KMS-11 (cell line): ENCODE measurements around the gene OTUD7B.
"Not testable (repeated sequence)": the region's sequence is repeated elsewhere in the genome, so short reads cannot be mapped to it uniquely, and the experiment has no call there.

Source experiments
- H2AFZ ChIP-seq: fragments of 200-600 bp; sonication (generic); 2 replicates; pipeline ENCODE4 v1.6.1; 2016; ENCODE audit warnings: antibody characterized with exemption, mixed run types, low read depth
- H3K27ac ChIP-seq: fragments of 200-600 bp; sonication (generic); 2 replicates; pipeline ENCODE4 v1.6.1; 2016; ENCODE audit warnings: mild to moderate bottlenecking, mixed run types
- H3K27me3 ChIP-seq: fragments of 200-600 bp; sonication (generic); 2 replicates; pipeline ENCODE4 v1.6.1; 2017; ENCODE audit warnings: mild to moderate bottlenecking, low read depth, mixed run types, moderate library complexity; ENCODE audit not compliant: insufficient read depth
- H3K36me3 ChIP-seq: fragments of 200-600 bp; sonication (generic); 2 replicates; pipeline ENCODE4 v1.6.1; 2017; ENCODE audit warnings: mild to moderate bottlenecking, mixed run types; ENCODE audit not compliant: insufficient read depth
- H3K4me1 ChIP-seq: fragments of 200-600 bp; sonication (generic); 2 replicates; pipeline ENCODE4 v1.6.1; 2016; ENCODE audit warnings: mild to moderate bottlenecking, low read depth, mixed run types; ENCODE audit not compliant: poor library complexity, severe bottlenecking
- H3K4me2 ChIP-seq: fragments of 200-600 bp; sonication (generic); 2 replicates; pipeline ENCODE4 v1.7.0; 2016; ENCODE audit warnings: mild to moderate bottlenecking, mixed run types
- H3K4me3 ChIP-seq: fragments of 200-600 bp; sonication (generic); IDR thresholded peaks from 2 replicates; pipeline ENCODE4 v1.6.1; 2017; ENCODE audit warnings: low read depth, low read length, mixed read lengths; ENCODE audit not compliant: insufficient read depth
- H3K79me2 ChIP-seq: fragments of 200-600 bp; sonication (generic); 2 replicates; pipeline ENCODE4 v1.6.1; 2016; ENCODE audit warnings: low read depth, mixed run types; ENCODE audit not compliant: insufficient read depth
- H3K9ac ChIP-seq: fragments of 200-600 bp; sonication (generic); 2 replicates; pipeline ENCODE4 v1.6.1; 2016; ENCODE audit warnings: mild to moderate bottlenecking, mixed run types
- H4K20me1 ChIP-seq: fragments of 200-600 bp; sonication (generic); 2 replicates; pipeline ENCODE4 v1.6.1; 2016; ENCODE audit warnings: mild to moderate bottlenecking, mixed run types; ENCODE audit not compliant: insufficient read depth
- CTCF ChIP-seq: fragments of 200-600 bp; sonication (generic); conservative IDR thresholded peaks from 2 replicates; pipeline ENCODE4 v1.6.1; 2017; ENCODE audit warnings: low read depth, mild to moderate bottlenecking, antibody characterized with exemption, low read length, moderate library complexity, mixed read lengths

Gene OTUD7B

DNA sequence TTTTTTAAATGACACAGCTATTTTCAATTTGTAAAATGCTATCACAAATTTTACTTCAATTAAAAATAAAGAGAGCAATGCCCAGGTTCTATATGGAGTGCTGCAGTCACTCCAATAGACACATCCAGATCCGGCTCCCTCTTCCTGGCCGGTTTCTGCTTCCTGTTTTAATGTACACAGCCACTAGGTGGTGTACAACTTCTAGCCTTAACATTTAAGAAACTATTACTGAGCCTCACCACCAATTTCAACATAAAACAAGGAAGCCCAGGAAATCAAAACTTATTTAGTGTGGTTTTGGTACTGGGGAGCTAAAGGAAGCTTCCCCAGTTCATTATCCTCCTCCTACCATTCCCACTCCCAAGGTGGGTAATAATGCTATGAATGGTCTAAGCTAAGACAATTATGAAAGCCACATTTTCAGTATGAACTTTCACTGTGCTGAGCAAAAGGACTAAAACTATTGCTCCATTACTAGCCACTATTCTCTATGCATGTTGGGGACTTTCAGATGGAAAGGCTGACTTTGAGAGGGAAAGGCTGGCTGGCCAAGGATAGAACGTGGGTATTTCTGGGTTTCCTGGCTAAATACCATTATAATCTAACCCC is 48.4 kb downstream of the OTUD7B start:
- no peak overlapping the region for H3K9ac ChIP-seq
- H4K20me1 ChIP-seq: no peaks in the 10 kb centered on the region
- H3K4me1 ChIP-seq: peaks cover 22% of the 10 kb centered on the region
- H2AFZ ChIP-seq: no peak overlapping the region
- peak overlapping the region; percentile 56 for H3K4me3 ChIP-seq
- H3K36me3 ChIP-seq: peaks cover 4% of the 10 kb centered on the region; the same call in 1 of the 2 replicates
- H3K79me2 ChIP-seq: no peaks in the 10 kb centered on the region
- H3K4me2 ChIP-seq: peak overlapping the region; percentile 10
- peak overlapping the region; percentile 2; the same call in 1 of the 2 replicates for H3K27ac ChIP-seq
- H3K27me3 ChIP-seq: no peaks in the 10 kb centered on the region
- peak; percentile 100 for TF ChIP-seq CTCF

GRCh38 chr1:149957548-149957947 is 53.0 kb downstream of the OTUD7B start:
- not testable (repeated sequence) for H3K27me3 ChIP-seq, H3K4me2 ChIP-seq, H3K9ac ChIP-seq, H3K36me3 ChIP-seq, H3K4me3 ChIP-seq, H4K20me1 ChIP-seq, H3K79me2 ChIP-seq, H3K27ac ChIP-seq, H2AFZ ChIP-seq
- peaks cover 10% of the 10 kb centered on the region for H3K4me1 ChIP-seq

GRCh38 chr1:149949911-149950310 is 60.6 kb downstream of the OTUD7B start:
- Histone ChIP-seq H3K4me3 (no peak overlapping the region), H3K27me3 (no peaks in the 10 kb centered on the region), H4K20me1 (no peaks in the 10 kb centered on the region), H2AFZ (no peak overlapping the region), H3K4me1 (no peaks in the 10 kb centered on the region), H3K79me2 (no peaks in the 10 kb centered on the region), H3K36me3 (no peaks in the 10 kb centered on the region; the same call in 1 of the 2 replicates), H3K9ac (no peak overlapping the region), H3K27ac (no peak overlapping the region), H3K4me2 (no peak overlapping the region)
- TF ChIP-seq CTCF: no peak

- H3K36me3 ChIP-seq: no peaks in the 10 kb centered on the region; the same call in 1 of the 2 replicates
These were observed 65.3 kb downstream of the OTUD7B start for GRCh38 chr1:149945206-149945605.

More at GRCh38 chr1:149945206-149945605, 65.3 kb downstream of the OTUD7B start:
- Histone ChIP-seq H3K79me2 (no peaks in the 10 kb centered on the region), H2AFZ (no peak overlapping the region), H3K27me3 (no peaks in the 10 kb centered on the region), H3K4me3 (no peak overlapping the region), H3K9ac (no peak overlapping the region), H4K20me1 (no peaks in the 10 kb centered on the region), H3K4me1 (peaks cover 17% of the 10 kb centered on the region), H3K27ac (no peak overlapping the region), H3K4me2 (no peak overlapping the region)
- no peak for TF ChIP-seq CTCF
